Activated CD4-positive, alpha-beta T cell treated with anti-CD3 and anti-CD28 coated beads, Interleukin-2, amount 10 ng/mL, durations not matched to agents 7 days and 5 days (primary cell): ENCODE results near the gene SRGAP1. TPM values are rescaled to one million over a fixed set of nuclear protein-coding genes. Genes with fewer than 3 reads are reported as not detected.
"Not testable (repeated sequence)": the region's sequence is repeated elsewhere in the genome, so short reads cannot be mapped to it uniquely, and the experiment has no call there.

Source experiments
- CTCF ChIA-PET: fragments of 350-600 bp; sonication (Branson Sonifier 250); formaldehyde crosslinking; loops from one replicate; lab custom pipeline; 2021; ENCODE audit warnings: antibody characterized with exemption; lab: Charles Lee
- POLR2A ChIA-PET: fragments of 350-600 bp; sonication (Branson Sonifier 250); formaldehyde crosslinking; loops from one replicate; lab custom pipeline; 2021; ENCODE audit warnings: antibody characterized with exemption; lab: Charles Lee
- DNase-seq: peaks from one replicate; pipeline ENCODE4 v3.0.0-alpha.2; 2020
- H3K27ac Mint-ChIP-seq: one replicate; pipeline ENCODE4 v1.8.0; 2021; ENCODE audit warnings: mild to moderate bottlenecking, moderate library complexity, mixed read lengths
- H3K27me3 Mint-ChIP-seq: one replicate; pipeline ENCODE4 v1.8.0; 2021; ENCODE audit warnings: mixed read lengths
- H3K36me3 Mint-ChIP-seq: one replicate; pipeline ENCODE4 v1.8.0; 2021; ENCODE audit warnings: low read depth, mixed read lengths
- H3K4me1 Mint-ChIP-seq: one replicate; pipeline ENCODE4 v1.8.0; 2021; ENCODE audit warnings: mixed read lengths
- H3K4me3 Mint-ChIP-seq: one replicate; pipeline ENCODE4 v1.8.0; 2021; ENCODE audit warnings: mild to moderate bottlenecking, moderate library complexity, mixed read lengths
- H3K9me3 Mint-ChIP-seq: one replicate; pipeline ENCODE4 v1.8.0; 2021; ENCODE audit warnings: mixed read lengths
- total RNA-seq, 2 experiments: library from RNA; stranded (reverse); gene quantifications; one replicate each; pipeline ENCODE4 v1.2.3, GENCODE V29; 2021

SRGAP1 gene
- total RNA-seq, 2 experiments from 2014 or later, result not detected

DNA sequence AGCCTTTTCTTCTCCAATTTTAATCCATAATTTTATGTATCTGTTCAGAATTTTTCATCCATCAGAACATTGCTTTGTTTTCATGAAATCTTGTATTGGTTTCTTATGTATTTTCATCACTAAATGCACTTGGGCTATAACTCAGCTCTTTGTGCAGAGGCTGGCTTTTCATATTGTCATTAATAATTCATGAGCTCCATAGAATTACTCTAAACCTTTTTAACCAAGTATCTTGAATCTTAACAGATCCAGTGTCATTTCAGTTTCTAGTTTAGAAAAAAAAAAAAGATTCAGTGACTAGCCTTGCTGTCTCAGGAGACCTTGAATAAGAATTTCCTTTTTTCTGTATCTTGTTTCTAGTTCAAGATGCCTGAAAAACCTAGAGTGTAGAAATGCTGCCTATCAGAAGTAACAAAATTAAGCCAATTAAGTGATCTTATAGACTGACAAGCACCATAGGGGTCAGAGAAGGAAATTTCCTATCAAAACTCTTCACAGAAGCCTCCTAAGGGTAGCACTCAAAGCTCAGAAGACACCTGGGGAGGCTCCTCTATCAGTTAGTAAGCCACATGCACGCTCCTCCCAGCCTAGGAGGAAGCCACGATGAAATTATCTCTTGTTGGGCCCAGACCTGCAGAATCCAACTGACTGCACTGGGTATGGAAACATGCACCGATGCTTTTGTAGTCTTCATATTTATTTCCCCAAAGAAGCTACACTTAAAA is 214.2 kb downstream of the SRGAP1 start:
- Mint-ChIP-seq H3K27me3 (peaks cover 20% of the 10 kb centered on the region), H3K4me1 (no peaks in the 10 kb centered on the region), H3K27ac (no peak overlapping the region), H3K9me3 (no peaks in the 10 kb centered on the region), H3K4me3 (no peak overlapping the region), H3K36me3 (no peaks in the 10 kb centered on the region)
- DNase-seq, result no peak
- CTCF ChIA-PET, result no interaction called here
- POLR2A ChIA-PET, result no interaction called here

DNA sequence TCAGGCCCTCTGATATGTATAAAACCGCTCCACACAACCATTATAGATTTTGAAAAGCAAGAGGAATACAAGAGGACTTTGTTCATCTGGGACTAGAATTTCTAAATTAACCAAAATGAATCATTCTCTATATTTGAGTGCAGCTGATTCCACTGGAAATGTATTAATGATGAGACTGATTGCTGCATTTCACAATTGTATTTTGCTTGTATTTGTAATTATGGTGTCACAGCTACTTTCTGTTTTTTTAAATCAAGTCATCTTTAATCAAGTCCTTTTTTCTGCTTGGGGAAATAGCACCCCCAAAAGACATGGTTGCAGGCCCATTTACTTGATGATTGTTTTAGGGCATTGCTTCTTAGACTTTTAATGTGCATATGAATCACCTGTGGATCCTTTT is 215.2 kb downstream of the SRGAP1 start:
- no peaks in the 10 kb centered on the region for H3K9me3 Mint-ChIP-seq
- peaks cover 20% of the 10 kb centered on the region for H3K27me3 Mint-ChIP-seq
- no peak overlapping the region for H3K27ac Mint-ChIP-seq
- no peak for DNase-seq
- H3K4me3 Mint-ChIP-seq, result no peak overlapping the region
- H3K4me1 Mint-ChIP-seq, result no peaks in the 10 kb centered on the region
- H3K36me3 Mint-ChIP-seq, result no peaks in the 10 kb centered on the region
- POLR2A ChIA-PET, result no interaction called here
- CTCF ChIA-PET, result no interaction called here

DNA sequence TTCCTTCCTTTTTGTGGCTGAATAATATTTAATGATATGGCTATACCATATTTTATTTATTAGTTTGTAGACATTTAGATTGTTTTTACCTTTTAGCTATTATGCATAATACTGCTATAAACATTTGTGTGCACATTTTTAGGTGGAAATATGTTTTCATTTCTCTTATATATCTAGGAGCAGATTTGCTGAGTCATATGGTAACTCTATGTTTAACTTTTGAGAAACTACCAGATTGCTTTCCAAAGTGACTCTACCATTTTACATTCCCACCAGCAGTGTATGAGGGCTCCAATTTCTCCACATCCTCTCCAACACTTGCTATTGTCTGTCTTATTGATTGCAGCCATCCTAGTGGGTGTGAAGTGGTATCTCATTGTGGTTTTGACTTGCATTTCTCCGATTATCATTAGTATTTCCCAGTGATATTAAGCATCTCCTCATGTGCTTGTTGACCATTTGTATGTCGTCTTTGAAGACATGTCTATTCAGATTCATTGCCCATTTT is 217.4 kb downstream of the SRGAP1 start:
- no peaks in the 10 kb centered on the region for H3K9me3 Mint-ChIP-seq
- ChIA-PET POLR2A (no interaction called here), CTCF (no interaction called here)
- DNase-seq, result no peak
- no peak overlapping the region for H3K4me3 Mint-ChIP-seq
- H3K36me3 Mint-ChIP-seq, result no peaks in the 10 kb centered on the region
- H3K4me1 Mint-ChIP-seq, result no peaks in the 10 kb centered on the region
- H3K27ac Mint-ChIP-seq, result no peak overlapping the region
- H3K27me3 Mint-ChIP-seq, result peaks cover 17% of the 10 kb centered on the region

DNA sequence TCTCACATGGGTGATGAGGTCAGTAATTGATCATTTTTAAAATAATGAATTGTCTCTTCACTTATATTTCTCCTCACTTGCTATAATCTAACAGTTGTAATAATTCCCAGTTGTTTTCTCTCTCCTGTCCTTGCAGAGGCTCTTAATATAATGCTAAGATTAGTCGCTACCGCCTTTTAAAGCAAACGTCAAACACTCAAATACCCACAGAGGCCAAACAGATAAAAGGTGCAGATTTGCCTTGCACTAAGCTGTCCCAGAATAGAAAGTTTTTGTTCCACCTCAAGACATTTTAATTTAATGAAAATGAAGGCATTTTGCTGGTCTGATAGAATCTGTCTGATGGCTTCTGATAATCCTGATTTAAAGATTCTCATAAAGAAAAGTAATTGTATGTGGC is 218.6 kb downstream of the SRGAP1 start:
- Mint-ChIP-seq H3K4me3 (no peak overlapping the region), H3K4me1 (no peaks in the 10 kb centered on the region), H3K27me3 (peaks cover 13% of the 10 kb centered on the region), H3K9me3 (no peaks in the 10 kb centered on the region), H3K27ac (no peak overlapping the region), H3K36me3 (no peaks in the 10 kb centered on the region)
- ChIA-PET POLR2A (no interaction called here), CTCF (no interaction called here)
- DNase-seq, result no peak

DNA sequence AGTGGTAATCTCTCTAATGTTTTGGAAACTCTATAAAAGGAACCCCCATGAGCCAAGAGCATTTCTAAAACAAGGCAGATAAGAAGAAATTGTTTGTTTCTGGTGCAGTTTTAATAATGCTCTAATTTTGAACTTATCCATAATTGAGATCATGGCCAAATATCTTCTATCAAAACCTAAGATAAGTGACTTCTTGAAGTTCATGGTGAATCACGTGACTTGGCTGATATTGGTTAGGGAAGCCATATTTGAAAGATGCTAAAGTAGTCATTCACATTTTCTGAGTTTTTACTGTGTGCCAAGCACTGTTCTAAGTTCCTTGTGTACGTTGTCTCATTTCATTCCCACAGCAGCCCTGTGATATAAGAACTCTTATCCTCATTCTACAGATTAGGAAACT is 219.7 kb downstream of the SRGAP1 start:
- DNase-seq, result no peak
- H3K9me3 Mint-ChIP-seq, result no peaks in the 10 kb centered on the region
- no peak overlapping the region for H3K4me3 Mint-ChIP-seq
- CTCF ChIA-PET, result no interaction called here
- H3K27me3 Mint-ChIP-seq, result peaks cover 10% of the 10 kb centered on the region
- H3K27ac Mint-ChIP-seq, result no peak overlapping the region
- H3K36me3 Mint-ChIP-seq, result no peaks in the 10 kb centered on the region
- no peaks in the 10 kb centered on the region for H3K4me1 Mint-ChIP-seq
- POLR2A ChIA-PET, result no interaction called here

DNA sequence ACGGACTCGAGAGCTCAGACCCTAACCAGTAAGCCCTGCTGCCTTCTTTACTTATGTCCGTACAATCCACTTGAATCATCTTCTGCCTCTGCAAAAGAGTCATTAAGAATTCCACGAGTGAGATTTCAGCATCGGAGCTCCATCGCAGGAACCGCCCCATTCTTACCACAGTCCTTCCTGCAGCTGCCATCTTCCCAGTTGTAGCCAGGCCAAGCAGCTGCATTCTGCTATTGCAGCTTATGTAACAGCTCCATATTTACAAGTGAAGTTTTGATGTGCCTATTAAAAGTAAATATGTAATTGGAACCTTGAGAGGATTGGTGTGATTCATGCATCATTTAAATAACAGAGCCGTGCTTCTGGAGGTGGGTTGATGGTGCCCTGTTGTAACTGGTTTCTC is 220.2 kb downstream of the SRGAP1 start:
- CTCF ChIA-PET, result no interaction called here
- DNase-seq, result no peak
- no peaks in the 10 kb centered on the region for H3K4me1 Mint-ChIP-seq

DNA sequence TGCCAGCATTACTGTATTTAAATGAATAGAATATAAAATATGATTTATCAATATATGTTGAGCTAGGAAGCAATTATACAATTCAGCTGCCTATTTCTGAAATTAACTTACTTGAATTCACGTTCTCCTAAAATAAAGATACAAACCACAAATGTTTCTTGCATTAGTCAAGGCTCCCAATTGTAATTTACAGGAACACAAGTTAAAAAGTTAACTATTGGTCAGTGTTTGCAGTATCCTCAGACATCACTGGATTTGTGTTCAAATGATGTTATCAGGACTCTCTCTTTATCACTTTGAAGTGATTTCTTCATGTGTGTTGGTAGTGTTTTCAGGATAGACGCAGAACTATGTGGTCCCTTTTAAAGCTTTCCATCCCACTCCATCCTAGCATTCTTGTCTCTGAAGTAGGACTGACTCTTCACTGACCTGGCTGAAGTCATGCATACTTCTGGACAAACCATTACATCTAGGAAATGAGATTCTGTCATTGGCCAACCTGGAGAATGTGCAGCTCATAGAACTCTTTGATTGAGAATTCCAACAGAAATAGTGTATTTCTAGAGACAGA is 221.5 kb downstream of the SRGAP1 start:
- H3K36me3 Mint-ChIP-seq, result no peaks in the 10 kb centered on the region
- no peak overlapping the region for H3K27ac Mint-ChIP-seq
- POLR2A ChIA-PET, result no interaction called here
- H3K27me3 Mint-ChIP-seq, result peaks cover 10% of the 10 kb centered on the region
- no peak for DNase-seq
- no peaks in the 10 kb centered on the region for H3K4me1 Mint-ChIP-seq
- no peaks in the 10 kb centered on the region for H3K9me3 Mint-ChIP-seq
- H3K4me3 Mint-ChIP-seq, result no peak overlapping the region
- CTCF ChIA-PET, result no interaction called here

More for the DNA sequence above, 220.2 kb downstream of the SRGAP1 start:
- Mint-ChIP-seq H3K27me3 (peaks cover 10% of the 10 kb centered on the region), H3K27ac (no peak overlapping the region), H3K9me3 (no peaks in the 10 kb centered on the region), H3K36me3 (no peaks in the 10 kb centered on the region), H3K4me3 (no peak overlapping the region)
- POLR2A ChIA-PET, result no interaction called here

DNA sequence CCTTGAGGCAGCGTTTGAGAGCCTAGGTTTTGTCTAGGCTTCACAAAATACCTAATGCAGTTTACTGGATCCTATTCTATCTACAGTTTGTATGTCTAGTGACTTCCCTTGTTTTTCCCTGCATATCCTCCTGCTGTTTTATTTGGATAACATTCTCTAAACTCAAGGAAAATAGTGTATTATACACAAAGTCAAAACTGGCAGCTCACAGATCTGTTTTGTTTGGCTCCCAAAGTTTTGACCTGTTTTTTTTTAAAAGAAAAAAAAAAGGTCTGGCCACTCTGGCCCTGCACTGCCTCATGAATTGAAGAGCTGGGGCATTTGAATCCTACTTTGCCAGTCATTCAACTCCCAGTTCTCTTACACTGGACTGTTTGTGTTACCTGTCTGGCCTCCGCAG is 222.3 kb downstream of the SRGAP1 start:
- no peak for DNase-seq
- CTCF ChIA-PET, result interaction anchor here (0.6 kb wide), 1 partner anchor 277 kb away, joined by 3 read pairs; no protein-coding TSS in a partner anchor
- Mint-ChIP-seq H3K27me3 (peaks cover 5% of the 10 kb centered on the region), H3K36me3 (no peaks in the 10 kb centered on the region), H3K4me3 (no peak overlapping the region), H3K9me3 (no peaks in the 10 kb centered on the region), H3K4me1 (no peaks in the 10 kb centered on the region), H3K27ac (no peak overlapping the region)
- POLR2A ChIA-PET, result no interaction called here

DNA sequence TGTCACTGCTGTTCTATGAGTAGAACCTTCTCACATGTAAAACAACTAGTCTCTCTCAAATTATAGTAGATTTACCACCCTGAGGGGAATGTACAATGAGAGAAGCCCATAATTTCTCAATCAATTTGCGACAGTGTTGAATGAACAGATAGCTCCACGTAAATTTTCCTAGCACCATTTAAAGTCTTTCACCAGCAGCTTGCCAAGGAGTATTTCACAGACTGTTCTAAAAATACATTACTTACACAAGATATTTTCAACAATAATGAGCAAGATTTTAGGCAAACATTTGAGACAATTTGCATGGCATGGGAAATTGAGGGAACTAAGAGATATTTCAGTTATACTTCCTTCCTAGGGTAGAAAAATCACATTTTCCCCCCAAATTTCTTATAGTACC is 226.0 kb downstream of the SRGAP1 start:
- ChIA-PET POLR2A (no interaction called here), CTCF (no interaction called here)
- Mint-ChIP-seq H3K27ac (no peak overlapping the region), H3K4me3 (no peak overlapping the region), H3K27me3 (peaks cover 2% of the 10 kb centered on the region), H3K4me1 (no peaks in the 10 kb centered on the region), H3K36me3 (no peaks in the 10 kb centered on the region), H3K9me3 (no peaks in the 10 kb centered on the region)
- no peak for DNase-seq

DNA sequence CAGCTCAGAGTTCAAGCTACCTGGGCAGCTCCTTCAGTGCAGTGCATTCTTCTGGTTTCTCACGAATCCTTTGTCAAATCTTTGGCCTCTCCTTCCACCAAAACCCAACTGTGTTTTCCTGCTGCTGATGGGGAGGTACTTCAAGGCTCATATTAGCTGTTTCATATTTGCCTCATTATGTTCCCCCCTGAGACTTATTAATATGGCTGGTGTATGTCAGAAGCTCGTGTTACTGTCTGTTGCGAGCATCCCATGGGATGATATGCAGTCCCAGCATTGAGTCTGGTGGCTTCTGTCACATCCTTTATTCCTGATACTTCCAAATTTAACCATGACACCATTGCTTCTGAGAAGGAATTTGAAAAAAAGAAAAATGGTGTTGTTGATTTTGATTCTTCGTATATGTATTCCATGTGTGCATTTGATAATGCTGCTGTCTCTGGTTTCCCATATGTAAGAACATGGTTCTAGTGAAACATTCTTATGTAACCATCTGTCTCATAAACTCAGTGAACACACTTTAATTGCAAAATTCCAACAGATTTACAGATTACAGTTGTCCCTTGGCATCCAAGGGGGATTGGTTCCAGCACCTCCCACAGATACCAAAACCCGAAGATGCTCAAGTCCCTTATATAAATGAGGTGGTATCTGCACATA is 228.5 kb downstream of the SRGAP1 start:
- Mint-ChIP-seq H3K27me3 (peaks cover 4% of the 10 kb centered on the region), H3K9me3 (no peaks in the 10 kb centered on the region), H3K4me3 (no peak overlapping the region), H3K4me1 (no peaks in the 10 kb centered on the region), H3K36me3 (no peaks in the 10 kb centered on the region), H3K27ac (no peak overlapping the region)
- ChIA-PET POLR2A (no interaction called here), CTCF (no interaction called here)
- DNase-seq, result no peak

DNA sequence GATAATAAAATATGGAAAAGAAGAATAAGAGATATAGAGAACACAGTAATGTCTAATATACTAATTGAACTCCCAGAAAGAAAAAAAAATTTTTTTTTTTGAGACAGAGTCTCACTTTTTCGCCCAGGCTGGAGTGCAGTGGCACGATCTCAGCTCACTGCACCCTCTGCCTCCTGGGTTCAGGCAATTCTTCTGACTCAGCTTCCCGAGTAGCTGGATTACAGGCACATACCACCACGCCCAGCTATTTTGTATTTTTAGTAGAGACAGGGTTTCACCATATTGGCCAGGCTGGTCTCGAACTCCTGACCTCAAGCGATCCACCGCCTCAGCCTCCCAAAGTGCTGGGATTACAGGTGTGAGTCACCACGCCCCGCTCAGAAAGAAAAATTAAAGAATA is 232.1 kb downstream of the SRGAP1 start:
- CTCF ChIA-PET, H3K27ac Mint-ChIP-seq, DNase-seq, H3K4me3 Mint-ChIP-seq, H3K27me3 Mint-ChIP-seq, POLR2A ChIA-PET, H3K4me1 Mint-ChIP-seq, H3K36me3 Mint-ChIP-seq, H3K9me3 Mint-ChIP-seq: not testable (repeated sequence)

DNA sequence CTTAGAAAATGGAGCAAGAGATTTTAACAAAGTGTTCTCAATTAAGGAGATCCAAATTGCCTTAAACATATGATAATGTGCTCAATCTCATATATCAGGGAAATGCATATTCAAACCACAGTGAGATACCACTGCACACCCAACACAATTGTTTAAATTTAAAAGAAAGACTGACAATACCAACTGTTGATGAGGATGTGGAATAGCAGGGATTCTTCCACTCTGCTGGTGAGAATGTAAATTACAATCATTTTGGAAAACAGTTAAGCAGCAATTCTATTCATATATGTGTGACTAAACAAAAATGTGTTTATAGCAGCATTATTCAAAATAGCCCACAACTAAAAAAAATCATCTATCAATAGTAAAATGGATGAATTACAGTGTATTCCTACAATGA is 233.4 kb downstream of the SRGAP1 start:
- DNase-seq, result no peak
- H3K27me3 Mint-ChIP-seq, result peaks cover 4% of the 10 kb centered on the region
- no peaks in the 10 kb centered on the region for H3K36me3 Mint-ChIP-seq
- H3K27ac Mint-ChIP-seq, result no peak overlapping the region
- ChIA-PET CTCF (no interaction called here), POLR2A (no interaction called here)
- no peaks in the 10 kb centered on the region for H3K9me3 Mint-ChIP-seq
- no peaks in the 10 kb centered on the region for H3K4me1 Mint-ChIP-seq
- H3K4me3 Mint-ChIP-seq, result no peak overlapping the region

DNA sequence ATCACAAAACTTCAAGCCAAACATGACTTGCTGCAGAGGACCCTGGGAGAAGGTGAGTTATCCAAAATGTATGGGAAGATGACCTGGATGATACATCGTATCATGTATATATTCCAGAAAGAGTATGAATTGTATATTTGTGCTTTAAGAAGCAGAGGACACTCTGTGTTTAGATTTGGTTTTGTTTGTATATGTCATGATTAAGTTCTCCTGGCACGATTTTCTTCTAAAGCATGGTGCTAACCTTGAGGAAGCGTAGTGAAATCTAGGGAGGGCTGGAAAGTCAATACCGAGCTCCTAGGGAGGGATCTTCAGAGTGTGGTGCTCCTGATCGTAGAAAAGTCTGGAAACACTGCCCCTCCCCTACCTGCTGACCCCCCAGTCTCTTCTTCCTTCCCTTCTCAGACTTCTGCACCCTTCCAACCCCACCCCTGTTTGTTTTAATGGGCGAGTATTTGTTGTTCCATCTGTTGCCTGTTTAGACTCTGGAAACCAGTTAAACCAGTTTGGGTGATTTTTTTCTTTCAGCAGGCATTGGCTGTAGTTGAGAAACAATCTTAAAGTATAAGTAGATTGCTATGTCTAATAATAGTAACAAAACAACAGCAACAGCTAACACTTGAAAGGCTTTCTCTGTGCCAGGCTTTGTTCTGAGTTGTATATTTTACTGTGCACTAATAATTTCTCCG is 236.0 kb downstream of the SRGAP1 start:
- no peaks in the 10 kb centered on the region for H3K4me1 Mint-ChIP-seq
- no peaks in the 10 kb centered on the region for H3K9me3 Mint-ChIP-seq
- H3K27me3 Mint-ChIP-seq, result peaks cover 6% of the 10 kb centered on the region
- POLR2A ChIA-PET, result no interaction called here
- DNase-seq, result no peak
- no peaks in the 10 kb centered on the region for H3K36me3 Mint-ChIP-seq
- CTCF ChIA-PET, result no interaction called here
- H3K4me3 Mint-ChIP-seq, result no peak overlapping the region
- no peak overlapping the region for H3K27ac Mint-ChIP-seq
